GM23248 (cell line): ENCODE data around the gene SNX9.

Source experiments
- EZH2 ChIP-seq: fragments of 200-600 bp; sonication (generic); IDR thresholded peaks from 2 replicates; pipeline ENCODE4 v1.6.1; 2018; ENCODE audit warnings: antibody characterized with exemption, mild to moderate bottlenecking; ENCODE audit not compliant: insufficient read depth, poor library complexity, severe bottlenecking
- EZH2phosphoT487 ChIP-seq: fragments of 200-600 bp; sonication (generic); IDR thresholded peaks from 2 replicates; pipeline ENCODE4 v1.6.1; 2018; ENCODE audit warnings: antibody characterized with exemption, moderate library complexity, mild to moderate bottlenecking, low read depth; ENCODE audit not compliant: insufficient read depth

DNA sequence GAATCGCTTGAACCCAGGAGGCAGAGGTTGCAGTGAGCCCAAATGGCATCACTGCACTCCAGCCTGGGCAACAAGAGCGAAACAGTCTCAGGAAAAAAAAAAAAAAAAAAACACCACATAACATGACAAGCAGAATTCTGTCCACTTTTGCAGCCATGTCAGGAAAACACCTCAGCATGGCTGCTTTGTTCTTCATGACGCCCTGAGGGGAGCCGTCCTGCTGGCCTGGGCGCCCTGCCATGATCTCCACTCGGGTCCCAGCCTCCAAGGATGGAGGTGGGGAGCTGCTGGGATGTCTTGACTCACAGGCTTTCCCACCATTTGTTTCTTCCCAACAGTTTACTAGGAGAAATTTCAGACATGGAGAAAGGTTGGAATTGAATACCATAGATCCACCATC is 42.2 kb downstream of the SNX9 start:
- TF ChIP-seq EZH2 (no peak), EZH2phosphoT487 (no peak)
